ENCODE data around the gene METTL13. TPM values are rescaled to one million over a fixed set of nuclear protein-coding genes. Genes with fewer than 3 reads are reported as not detected.

METTL13 gene
- total RNA-seq, 1 experiment from 2014 or later = 64.5 TPM

- H3K9me3 ChIP-seq (ENCODE audit: control insufficient read depth, low read depth, low read length) = no peaks in the 10 kb centered on the region
- H2AFZ ChIP-seq (ENCODE audit: low read length) = no peak overlapping the region
- no peak overlapping the region for H3K18ac ChIP-seq (ENCODE audit: insufficient read length, low read depth, low read length)
- H3K4ac ChIP-seq (ENCODE audit: low read depth, low read length) = no peak overlapping the region
- H3K9ac ChIP-seq (ENCODE audit: extremely low read depth, insufficient read length, low read length) = no peak overlapping the region
- H3K27ac Mint-ChIP-seq = no peak overlapping the region
- H3K27me3 Mint-ChIP-seq (ENCODE audit: low read depth) = no peaks in the 10 kb centered on the region
- no CpG with 5 or more reads among the region's 6 CpGs for WGBS (ENCODE audit: extremely low coverage, insufficient read length, low lambda C conversion rate)
- no peaks in the 10 kb centered on the region for H3K79me2 ChIP-seq (ENCODE audit: insufficient read depth, low read length)
- no peaks in the 10 kb centered on the region for H3K4me1 Mint-ChIP-seq
- no peak overlapping the region for H2BK12ac ChIP-seq (ENCODE audit: insufficient read length, low read depth, low read length)
- no peaks in the 10 kb centered on the region for H3K27me3 ChIP-seq (ENCODE audit: insufficient read depth, low read length)
- H3K36me3 Mint-ChIP-seq (ENCODE audit: insufficient read depth in 1 of 3, low read depth in 3 of 3) = peaks cover 51 to 92% (median 90%) of the 10 kb centered on the region in 3 experiments; a peak in 6 of 7 replicates
- no peak overlapping the region for H2BK15ac ChIP-seq (ENCODE audit: low read depth, low read length)
- no peak overlapping the region for H2AK5ac ChIP-seq (ENCODE audit: insufficient read length, low read length)
- no peak overlapping the region for H4K8ac ChIP-seq (replicated peaks; ENCODE audit: insufficient read length, low read depth, low read length)
- no peak overlapping the region for H3K14ac ChIP-seq (ENCODE audit: insufficient read depth, low read length)
- H2BK20ac ChIP-seq (ENCODE audit: low read depth, low read length, poor library complexity, severe bottlenecking) = no peak overlapping the region
- no peak overlapping the region for H2BK5ac ChIP-seq (ENCODE audit: insufficient read length, low read length)
- no peak overlapping the region for H2BK120ac ChIP-seq (ENCODE audit: low read depth, low read length, poor library complexity, severe bottlenecking)
- no peak overlapping the region for H3K4me3 Mint-ChIP-seq
- H3K4me2 ChIP-seq (ENCODE audit: insufficient read depth, insufficient read length, low read length) = no peak overlapping the region
- TF ChIP-seq CTCF (conservative IDR thresholded peaks at IDR 0.05) = no peak
- no peaks in the 10 kb centered on the region; a peak in 1 of 5 replicates for H3K9me3 Mint-ChIP-seq
- no peaks in the 10 kb centered on the region for H4K20me1 ChIP-seq (ENCODE audit: control insufficient read depth, insufficient read depth, insufficient read length)
- H3K23me2 ChIP-seq (ENCODE audit: insufficient read length, low read depth, low read length, poor library complexity, severe bottlenecking) = no peaks in the 10 kb centered on the region
- no peak overlapping the region for H3K56ac ChIP-seq (ENCODE audit: insufficient read length, low read depth, low read length)
- no peak for DNase-seq
- no peaks in the 10 kb centered on the region for H3K4me1 ChIP-seq (ENCODE audit: insufficient read depth, low read length)
- no peak overlapping the region for H4K5ac ChIP-seq (ENCODE audit: insufficient read length, low read depth, low read length)
- no peak overlapping the region for H4K91ac ChIP-seq (ENCODE audit: insufficient read length, low read depth, low read length)
- no peak overlapping the region for H3K23ac ChIP-seq (ENCODE audit: insufficient read length, low read depth, low read length)
- no peaks in the 10 kb centered on the region for H3K79me1 ChIP-seq (ENCODE audit: insufficient read depth, low read depth, low read length, poor library complexity, severe bottlenecking)
- H3K27ac ChIP-seq (ENCODE audit: insufficient read length, low read depth, low read length) = no peak overlapping the region
- H3T11ph ChIP-seq (ENCODE audit: low read length) = no peak overlapping the region
These were observed 8.9 kb downstream of the METTL13 start for GRCh38 chr1:171790318-171790717.
